ENCODE measurements around the gene CCDC85A. TPM values are rescaled to one million over a fixed set of nuclear protein-coding genes. Genes with fewer than 3 reads are reported as not detected.

Gene CCDC85A
- polyA plus RNA-seq, 4 donors, result 1.3 to 2.0 (median 1.7) TPM

DNA sequence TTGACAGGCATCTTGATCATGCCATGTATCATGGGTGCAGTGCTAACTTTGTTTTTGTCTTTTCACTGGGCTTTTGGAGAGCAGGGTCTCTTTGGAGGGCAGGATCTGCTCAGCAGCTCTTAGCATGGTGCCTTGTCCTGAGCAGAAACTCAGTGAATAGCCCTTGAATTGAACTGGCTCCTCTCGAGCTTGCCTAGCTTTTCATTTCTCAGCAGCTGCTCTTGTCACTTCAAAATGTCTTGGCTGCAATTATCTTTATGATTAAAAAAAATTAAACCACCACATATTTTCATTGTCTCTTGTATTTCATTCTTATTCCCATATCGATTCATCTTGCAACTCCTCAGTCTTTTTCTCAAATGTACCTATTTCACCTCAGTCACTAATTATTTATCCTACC, 50.5 kb downstream of the CCDC85A start:
- DNase-seq (ENCODE audit: low read depth in 4 of 4, low spot score in 3 of 4), result no peak

DNA sequence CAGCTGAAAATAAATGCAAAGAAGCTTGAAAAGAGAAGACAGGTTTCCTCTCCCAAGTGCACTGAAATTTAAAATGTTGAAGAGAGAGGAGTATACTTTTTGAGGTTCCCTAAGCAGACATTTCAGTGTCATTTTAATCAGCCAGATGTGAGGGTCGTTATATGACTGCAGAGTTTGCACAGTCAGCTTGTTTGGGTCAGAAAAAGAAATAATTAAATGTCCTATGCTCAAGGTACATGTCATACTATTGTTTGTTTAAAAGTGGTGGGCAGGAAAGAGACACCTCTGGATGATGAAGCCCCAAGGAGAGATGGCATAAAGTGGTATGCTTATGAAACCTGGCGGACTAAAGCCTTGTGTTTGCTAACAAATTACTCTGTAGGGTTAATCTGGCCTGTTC, 55.2 kb downstream of the CCDC85A start:
- DNase-seq (ENCODE audit: low read depth in 4 of 4, low spot score in 3 of 4), result no peak

DNA sequence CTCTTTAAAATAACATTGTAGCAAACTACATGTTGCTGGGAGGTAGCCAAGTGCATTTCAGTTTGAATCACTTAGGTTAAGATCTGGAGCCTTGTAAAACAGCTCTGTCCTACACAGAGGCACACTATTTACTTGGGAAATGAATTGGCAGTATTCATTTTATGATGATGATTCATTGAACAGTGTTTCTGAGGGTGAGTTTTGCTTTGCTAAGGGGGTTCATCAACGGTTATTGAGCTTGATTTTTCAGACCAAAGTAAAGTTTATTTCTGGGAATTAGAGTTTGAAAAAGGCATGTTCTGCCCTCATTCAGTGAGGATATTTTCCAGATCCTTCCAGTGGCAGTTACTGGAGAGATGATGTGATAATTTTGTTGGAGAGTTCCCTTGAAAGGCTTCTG, 55.6 kb downstream of the CCDC85A start:
- DNase-seq (ENCODE audit: low read depth in 4 of 4, low spot score in 3 of 4), result no peak

DNA sequence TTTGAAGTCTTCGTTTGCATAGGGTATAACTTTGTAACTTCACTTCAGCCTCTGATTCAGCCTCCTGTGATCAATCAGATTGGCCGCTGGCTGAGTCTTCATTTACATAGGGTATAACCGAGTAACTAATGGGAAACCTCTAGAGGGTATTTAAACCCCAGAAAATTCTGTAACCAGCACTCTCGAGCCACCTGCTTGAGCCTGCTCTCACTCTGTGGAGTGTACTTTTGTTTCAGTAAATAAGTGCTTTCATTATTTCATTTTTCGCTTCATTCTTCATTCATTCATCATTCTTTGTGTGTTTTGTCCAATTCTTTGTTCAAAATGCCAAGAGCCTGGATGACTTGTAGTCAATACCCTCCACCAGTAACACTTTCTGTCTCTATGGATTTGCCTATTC, 56.4 kb downstream of the CCDC85A start:
- no peak for DNase-seq (ENCODE audit: low read depth in 4 of 4, low spot score in 3 of 4)

DNA sequence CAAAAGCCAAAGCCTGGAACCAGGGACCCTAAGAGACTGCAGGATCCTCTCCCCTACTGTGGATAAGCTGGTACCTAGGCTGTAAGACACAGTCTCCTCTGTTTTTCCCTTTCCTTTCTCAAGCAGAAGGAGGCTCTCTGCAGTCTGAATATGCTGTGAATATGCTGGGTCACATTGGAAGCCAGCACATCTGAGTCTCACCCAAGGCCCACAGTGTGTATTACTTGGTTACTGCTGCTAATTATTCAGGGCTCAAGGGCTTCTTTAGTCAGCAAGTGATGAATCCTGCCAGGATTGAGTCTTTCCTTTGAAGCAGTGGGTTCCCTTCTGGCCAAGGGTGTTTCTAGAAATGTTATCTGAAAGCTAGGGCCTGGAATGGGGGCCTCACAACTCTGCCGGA, 60.7 kb downstream of the CCDC85A start:
- DNase-seq (ENCODE audit: low read depth in 4 of 4, low spot score in 3 of 4), result no peak

DNA sequence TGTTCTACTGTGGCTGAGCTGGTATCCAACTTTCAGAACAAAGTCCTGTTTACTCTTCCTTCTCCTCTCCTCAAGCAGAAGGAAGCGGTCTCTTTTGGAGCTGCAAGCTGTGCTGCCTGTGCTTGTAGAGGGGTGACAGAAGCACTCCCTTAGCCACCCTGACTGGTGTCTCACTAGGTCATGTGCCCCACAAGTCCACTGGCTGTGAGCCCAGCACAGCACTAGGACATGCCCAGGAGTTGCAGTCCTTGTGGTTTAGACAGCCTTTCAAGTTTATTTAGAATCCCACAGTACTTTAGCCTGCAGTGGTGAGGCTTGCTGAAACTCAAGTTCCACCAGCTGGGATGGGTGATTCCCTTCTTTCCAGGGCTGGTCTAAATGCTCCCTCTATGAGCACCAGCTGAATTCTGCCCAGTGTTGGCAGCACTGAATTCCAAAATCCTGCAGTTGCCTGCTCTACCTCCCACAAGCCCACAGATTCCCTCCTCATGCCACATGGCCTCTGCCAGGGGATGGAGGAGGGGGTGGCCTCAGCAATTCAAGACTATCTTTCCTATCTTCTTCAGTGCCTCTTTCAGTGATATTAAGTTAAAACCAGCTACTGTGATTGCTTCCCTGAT, 61.2 kb downstream of the CCDC85A start:
- no peak for DNase-seq (ENCODE audit: low read depth in 4 of 4, low spot score in 3 of 4)

DNA sequence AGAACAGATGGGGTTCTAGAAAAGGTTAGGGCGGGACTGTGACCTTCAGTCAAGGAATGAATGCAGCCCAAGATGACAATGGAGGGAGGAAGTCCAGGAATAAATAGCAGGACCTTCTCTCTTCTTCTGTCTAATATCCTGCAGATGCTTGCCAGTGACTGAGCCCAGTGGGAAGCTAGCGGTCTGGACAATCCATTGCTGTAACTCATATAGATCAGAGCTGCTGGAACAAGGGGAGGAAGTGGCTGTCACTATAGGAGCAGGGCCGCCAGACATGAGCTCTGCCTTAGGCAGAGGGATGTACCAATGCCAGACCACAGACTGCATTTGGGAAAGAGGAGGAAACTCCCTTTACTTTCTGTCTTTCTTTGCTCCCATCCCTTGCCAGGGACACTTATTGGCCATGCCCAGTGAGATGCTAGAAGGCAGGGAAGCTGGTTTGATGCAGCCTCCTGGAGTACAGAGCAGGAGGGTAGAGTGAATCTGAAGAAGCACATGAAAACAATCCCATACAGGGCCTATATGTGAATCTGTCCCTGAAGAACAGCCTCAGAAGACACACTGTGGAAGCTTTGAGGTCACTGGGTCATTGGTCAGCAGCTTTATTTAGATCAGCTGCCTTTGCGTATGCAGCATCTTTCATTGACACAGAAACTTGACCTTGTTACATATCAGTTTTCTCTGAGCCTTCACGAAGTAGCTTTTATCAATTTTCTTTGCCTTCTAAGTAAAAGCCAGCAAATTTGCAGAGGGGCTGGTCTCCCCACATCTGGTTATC, 65.4 kb downstream of the CCDC85A start:
- DNase-seq (ENCODE audit: low read depth in 4 of 4, low spot score in 3 of 4), result no peak

DNA sequence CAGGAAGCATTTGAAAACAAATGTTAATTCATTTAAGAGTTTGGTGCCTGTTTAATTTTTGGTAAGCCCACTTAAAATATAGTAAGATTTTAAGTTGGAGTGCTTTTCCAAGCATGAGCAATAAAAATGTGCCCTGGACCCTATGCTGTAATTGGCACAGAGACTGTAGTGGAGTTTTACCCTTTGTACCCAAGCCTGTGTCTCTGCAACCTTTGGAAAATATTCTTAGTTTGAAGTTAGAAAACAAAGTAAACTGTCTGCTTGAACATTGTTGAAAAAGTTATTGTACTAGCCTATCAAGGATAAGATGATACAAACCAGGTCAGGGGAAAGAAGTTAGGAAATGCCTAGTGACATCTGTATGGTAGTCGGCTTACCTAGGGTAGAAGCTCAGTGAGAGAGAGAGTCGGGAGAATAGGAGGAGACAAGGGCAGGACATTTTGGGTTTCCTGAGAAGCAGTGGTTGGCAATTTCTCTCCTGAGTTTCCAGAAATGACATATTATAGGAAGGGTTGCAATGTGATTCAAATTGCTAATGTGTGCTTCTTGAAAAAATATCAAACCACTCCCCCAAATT, 66.5 kb downstream of the CCDC85A start:
- no peak for DNase-seq (ENCODE audit: low read depth in 4 of 4, low spot score in 3 of 4)

DNA sequence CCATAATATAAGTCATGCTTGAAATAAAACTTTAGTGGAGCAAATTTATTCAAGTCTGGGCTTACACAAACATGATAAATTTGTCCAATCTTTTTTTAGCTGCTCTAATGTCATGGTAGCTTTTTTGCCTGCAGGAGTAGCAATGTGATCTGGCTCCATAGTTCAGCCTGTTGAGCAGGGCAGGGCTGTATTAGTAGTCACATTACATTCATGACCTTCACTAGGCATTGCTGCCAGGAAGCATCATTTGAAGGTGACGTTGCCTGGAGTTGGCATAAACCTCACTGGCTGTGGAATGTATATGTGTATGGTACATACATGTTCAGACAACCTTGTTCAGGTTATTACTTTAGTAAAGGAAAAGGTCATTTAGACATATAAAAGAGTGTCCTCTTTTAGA, 76.6 kb downstream of the CCDC85A start:
- DNase-seq (ENCODE audit: low read depth in 4 of 4, low spot score in 3 of 4), result no peak

DNA sequence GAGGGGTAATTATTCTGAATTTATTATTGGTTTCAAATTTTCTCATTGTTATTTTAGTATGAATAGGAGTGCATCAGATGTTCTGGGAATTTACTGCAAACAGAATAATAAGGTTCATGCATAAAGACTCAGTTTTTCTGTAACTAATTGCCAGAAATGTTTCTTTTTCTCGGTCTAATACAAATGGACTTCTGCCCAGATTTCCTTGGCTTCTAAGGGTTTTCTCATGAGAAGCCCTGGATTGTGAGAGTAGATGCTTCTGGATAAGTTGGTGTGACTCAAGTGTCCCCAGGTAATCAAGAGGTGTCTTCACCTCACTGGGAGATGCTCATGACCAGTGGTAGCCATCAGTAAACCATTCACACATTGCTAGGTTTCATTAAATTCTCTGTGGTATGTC, 78.5 kb downstream of the CCDC85A start:
- no peak for DNase-seq (ENCODE audit: low read depth in 4 of 4, low spot score in 3 of 4)

DNA sequence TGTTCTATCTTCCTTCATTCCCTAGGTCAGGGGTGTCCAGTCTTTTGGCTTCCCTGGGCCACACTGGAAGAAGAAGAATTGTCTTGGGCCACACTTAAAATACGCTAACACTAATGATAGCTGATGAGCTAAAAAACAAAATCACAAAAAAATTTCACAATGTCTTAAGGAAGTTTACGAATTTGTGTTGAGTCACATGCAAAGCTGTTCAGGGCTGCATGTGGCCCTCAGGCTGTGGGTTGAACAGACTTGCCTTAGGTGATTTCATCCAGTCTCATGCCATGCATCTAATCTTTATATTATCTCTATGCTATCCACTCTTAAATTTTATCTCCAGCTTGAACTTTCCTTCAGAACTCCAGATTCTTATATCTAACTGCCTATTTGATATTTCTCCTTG, 80.1 kb downstream of the CCDC85A start:
- no peak for DNase-seq (ENCODE audit: low read depth in 4 of 4, low spot score in 3 of 4)

DNA sequence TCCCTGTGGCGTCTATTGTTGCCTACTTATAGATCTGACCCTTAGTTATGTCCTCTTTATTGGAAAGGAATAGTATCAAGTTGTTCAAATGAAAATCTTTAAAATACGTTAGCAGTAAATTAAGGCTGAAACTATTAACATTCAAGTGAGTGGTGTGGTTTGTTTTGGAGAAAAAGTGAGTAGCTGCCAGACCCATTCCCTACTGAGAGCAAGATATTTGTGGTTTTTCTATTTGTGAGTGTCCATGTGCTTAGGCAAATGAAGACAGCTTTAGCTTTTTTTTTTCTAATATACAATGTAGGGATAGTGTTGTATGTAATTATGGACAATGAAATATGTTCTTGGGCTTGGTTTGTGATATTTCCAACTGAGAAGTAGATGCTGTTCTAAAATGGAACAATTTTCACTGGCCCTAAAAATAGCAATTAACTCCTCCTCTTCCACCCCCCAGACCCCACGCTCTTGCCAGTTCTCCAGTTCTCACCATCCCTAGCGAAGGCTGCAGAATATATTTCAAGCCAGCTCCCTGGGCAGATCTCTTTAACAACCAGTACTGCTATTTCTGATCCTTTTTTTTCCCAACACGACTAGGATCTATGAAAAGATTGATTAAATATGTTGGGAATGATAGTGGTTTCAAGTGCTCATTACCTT, 83.1 kb downstream of the CCDC85A start:
- no peak for DNase-seq (ENCODE audit: low read depth in 4 of 4, low spot score in 3 of 4)

DNA sequence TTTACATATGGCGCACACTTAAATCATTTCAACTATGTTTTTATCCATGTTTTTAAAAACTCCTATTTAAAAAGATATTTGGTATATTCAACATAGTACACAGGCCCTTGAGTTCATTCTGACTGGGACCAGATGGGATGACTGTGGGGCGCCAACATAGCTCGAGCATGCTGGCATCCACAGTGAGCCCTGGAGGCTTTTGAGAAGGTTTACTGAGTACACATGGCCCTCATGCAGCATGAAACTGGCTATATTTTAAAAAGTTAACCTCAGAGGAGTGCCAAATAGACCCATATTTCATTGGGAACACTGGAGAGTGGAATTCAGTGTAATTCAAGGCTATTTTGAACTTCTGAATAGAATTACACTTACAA, 83.6 kb downstream of the CCDC85A start:
- no peak for DNase-seq (ENCODE audit: low read depth in 4 of 4, low spot score in 3 of 4)

DNA sequence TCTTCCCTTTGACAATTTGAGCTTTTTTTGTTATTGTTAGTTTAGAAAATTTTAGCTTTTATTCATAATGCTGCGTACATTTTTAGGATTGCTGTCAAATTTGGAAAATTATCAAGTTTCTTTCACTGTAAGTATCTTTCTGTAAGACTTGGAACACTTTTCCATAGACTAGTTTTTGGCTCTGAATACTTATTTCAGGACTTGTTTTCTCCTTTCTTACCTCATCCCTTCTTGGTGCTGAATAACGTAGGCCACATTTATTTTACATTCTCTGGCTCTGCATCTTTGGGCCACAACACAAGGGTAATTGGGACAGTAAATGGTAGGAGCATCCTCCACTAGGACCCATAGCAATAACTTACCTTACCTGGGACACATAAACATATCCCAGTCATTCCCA, 85.1 kb downstream of the CCDC85A start:
- DNase-seq (ENCODE audit: low read depth in 4 of 4, low spot score in 3 of 4), result no peak

DNA sequence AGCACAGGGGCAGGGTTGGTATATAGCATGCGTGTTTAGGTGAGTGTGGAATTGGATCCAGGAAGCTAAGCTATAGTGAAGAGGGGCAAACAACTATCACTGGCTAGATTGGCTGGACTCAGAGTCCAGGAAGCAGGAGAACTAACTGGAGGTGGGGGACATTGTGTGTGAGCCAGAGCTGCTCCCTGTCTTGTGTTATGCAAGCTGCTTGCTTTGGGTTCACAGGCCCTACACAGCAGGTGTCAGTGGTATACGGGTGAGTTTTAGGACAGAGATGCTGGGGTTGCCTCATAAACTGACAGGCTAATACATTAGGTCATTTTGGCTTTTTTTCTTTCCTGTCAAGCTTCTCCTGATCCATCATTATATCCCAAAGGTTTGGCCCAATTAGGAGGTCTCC, 87.5 kb downstream of the CCDC85A start:
- no peak for DNase-seq (ENCODE audit: low read depth in 4 of 4, low spot score in 3 of 4)

DNA sequence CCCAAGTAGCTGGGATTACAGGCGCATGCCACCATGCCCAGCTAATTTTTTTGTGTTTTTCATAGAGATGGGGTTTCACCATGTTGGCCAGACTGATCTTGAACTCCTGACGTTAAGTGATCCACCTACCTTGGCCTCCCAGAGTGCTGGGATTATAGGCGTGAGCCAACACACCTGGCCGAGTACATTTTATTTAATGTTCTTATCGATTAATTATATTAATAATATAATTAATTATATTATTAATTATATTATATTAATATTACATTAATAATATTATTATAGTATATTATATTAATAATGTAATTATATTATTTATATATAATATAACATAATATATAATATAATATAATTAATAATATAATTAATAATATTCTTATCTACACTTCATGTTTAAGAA, 101.4 kb downstream of the CCDC85A start:
- no peak for DNase-seq (ENCODE audit: low read depth in 4 of 4, low spot score in 3 of 4)

DNA sequence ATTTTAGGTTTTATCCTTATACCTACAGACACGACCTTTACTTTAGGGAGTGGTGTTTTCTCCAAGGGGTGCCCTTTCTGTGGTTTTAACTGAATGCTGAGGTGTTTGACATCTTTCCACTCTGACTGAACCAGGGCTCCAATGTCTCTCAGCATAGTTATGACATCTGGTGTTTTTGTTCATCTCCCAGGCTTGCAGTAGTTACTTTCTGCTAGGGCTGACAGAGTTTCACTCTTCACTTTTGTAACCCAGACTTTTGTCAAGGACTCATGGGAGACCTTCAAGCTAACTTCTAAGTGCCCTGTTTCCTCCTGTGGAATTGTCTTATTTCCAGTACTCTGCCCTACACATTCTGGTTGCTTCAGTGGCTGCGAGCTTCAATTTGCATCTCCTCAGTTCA, 103.1 kb downstream of the CCDC85A start:
- DNase-seq (ENCODE audit: low read depth in 4 of 4, low spot score in 3 of 4), result no peak

DNA sequence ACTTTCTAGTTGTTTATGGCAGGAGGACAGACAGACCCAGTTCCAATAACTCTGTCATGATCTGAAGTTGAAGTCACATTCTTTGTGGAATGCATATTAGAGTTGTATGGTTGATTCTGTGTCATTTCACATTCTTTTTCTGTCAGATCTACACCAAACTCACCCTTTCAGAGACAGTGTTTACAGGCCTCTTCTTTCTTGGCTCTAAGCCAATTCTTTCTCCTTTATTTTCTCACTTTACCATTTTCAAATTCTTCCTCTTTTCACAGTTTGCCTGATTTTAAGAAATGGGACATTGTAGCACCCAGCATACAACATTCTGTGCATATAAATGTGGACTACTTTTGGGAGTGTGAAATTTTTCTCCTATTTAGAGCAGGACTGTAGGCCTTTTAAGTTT, 103.7 kb downstream of the CCDC85A start:
- no peak for DNase-seq (ENCODE audit: low read depth in 4 of 4, low spot score in 3 of 4)

DNA sequence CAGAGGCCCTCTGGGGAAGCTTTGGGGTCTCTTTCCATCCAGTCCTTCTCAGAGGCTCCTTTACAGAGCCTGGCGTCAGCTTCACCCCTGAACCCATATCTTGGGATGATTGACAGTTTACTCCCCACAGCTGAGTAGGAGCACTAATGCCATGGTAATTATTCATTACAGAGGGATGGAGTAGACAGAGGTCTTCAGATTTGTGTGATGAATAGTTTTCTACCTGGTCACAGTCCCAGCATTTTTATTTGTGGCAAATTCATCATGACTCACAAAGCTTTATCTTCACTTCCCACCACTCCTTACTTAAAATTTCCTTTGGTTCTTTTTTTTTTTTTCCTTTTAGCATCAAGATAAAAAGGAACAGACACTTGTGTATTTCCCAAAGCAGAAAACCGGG, 104.2 kb downstream of the CCDC85A start:
- no peak for DNase-seq (ENCODE audit: low read depth in 4 of 4, low spot score in 3 of 4)

DNA sequence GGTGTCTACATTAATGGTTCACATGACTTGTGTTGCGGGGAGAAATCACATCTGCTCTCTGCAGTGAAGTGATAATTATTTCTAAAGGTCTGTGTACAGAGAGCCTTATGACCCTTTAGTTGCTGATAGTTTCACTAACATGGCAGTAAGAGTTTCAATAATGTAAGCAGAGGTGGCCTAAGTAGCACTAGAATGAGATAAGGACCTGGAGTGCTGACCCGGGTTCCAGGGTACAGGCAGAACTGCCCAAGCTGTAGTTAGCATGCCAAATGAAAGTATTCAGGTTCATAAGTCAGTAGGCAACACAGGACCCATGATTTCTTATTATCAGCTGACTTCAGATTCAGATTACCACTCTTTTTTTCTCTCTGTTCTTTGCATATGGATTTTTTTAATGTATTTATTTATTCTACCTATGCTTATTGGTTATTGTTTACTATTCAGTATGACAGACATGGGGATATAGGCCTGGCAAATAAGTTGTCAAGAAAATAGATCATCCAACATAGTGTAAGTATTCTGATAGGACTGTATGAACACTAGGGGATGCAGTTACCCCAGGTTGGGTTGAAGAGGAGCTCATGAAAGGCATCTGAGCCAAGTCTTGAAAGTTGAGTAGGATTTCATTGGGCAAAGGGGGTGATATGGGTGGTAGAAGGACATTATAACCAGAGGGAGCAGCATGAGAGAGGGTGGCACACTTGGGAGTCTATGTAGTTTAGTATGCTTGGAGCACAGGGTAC, 105.2 kb downstream of the CCDC85A start:
- DNase-seq (ENCODE audit: low read depth in 4 of 4, low spot score in 3 of 4), result no peak

DNA sequence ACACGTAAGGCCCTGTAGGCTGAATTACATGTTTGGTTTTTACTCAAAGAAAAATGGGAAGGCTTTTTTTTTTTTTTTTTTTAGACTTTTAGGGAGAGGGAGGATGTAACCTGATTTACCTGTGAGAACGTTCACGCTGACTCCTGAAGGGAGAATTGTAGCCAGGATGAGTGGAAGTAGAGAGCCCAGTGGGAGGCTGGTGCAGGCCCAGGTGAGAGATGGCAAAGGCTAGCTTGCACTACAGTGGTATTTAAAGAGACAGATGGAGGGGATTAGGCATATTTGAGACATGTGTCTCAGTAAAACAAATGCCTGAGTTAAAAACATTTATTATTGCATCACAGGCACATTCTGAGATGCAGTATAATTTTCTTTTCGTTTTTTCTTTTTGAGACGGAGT, 107.9 kb downstream of the CCDC85A start:
- no peak for DNase-seq (ENCODE audit: low read depth in 4 of 4, low spot score in 3 of 4)
